D721Med (cell line): Measurements from ENCODE around the gene TPH2.

Source experiments
- DNase-seq: peaks from one replicate; pipeline ENCODE4 v3.0.0; 2011; ENCODE audit warnings: low spot score; ENCODE audit not compliant: insufficient read length
- FAIRE-seq: peaks from 2 replicates; lab custom pipeline; 2011; peaks lifted over from hg19 to GRCh38; lab: Jason Lieb, UNC
- TF ChIP-seq, protein P1 (sequence below): IDR thresholded peaks from 2 replicates; pipeline ENCODE4 v1.5.1; 2012; ENCODE audit warnings: mild to moderate bottlenecking, control low read depth; ENCODE audit not compliant: insufficient read depth; ENCODE audit errors: missing control alignments

TPH2 gene

DNA sequence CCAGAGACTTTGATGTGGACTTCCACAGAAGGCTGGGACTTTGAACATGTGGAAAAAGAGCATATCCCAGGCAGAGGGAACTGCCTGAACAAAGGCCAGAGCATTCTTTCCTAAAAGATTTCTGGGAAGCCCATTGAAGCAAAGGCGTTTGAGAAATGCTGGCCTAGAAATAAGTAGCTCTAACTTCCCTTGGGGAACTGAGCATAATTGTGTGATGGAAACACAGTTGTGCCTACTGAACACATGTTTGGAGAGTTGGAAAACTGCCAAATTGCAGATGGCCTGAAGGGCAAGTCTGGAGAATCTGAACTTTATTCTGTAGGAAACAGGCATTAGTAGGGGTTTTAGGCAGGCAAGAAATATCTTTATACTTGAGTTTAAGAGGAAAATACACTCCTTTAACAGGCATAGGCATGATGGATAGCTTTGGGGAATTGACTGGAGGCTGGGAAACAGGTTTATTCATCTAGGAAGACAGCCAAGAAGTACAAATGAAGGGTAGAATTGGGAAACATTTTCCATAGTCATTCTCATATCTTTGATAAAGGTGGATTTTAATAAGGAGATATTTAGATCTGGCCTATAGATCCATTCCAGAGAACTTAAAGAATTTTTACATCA, 134.1 kb downstream of the TPH2 start:
- TF ChIP-seq, protein P1, sequence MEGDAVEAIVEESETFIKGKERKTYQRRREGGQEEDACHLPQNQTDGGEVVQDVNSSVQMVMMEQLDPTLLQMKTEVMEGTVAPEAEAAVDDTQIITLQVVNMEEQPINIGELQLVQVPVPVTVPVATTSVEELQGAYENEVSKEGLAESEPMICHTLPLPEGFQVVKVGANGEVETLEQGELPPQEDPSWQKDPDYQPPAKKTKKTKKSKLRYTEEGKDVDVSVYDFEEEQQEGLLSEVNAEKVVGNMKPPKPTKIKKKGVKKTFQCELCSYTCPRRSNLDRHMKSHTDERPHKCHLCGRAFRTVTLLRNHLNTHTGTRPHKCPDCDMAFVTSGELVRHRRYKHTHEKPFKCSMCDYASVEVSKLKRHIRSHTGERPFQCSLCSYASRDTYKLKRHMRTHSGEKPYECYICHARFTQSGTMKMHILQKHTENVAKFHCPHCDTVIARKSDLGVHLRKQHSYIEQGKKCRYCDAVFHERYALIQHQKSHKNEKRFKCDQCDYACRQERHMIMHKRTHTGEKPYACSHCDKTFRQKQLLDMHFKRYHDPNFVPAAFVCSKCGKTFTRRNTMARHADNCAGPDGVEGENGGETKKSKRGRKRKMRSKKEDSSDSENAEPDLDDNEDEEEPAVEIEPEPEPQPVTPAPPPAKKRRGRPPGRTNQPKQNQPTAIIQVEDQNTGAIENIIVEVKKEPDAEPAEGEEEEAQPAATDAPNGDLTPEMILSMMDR: no peak
- DNase-seq (no peak), FAIRE-seq (no peak)

DNA sequence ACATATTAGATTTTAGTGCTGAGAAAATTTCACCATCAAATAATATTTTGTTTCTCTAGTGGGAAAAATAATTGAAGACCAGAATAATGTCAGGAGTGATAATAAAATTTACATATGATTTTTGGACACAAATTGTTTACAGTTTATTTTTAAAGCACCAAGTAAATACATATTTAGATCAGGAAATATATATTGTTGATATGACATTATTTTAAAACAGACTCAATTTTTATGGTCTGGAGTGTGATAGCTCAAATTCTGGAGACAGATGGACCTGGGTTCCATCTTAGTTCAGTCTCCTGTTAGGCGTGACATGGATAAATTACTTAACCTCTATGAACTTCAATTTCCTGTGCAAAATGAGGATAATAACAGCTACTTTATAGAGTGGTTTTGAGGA, 135.4 kb downstream of the TPH2 start:
- FAIRE-seq: peak; percentile 84

DNA sequence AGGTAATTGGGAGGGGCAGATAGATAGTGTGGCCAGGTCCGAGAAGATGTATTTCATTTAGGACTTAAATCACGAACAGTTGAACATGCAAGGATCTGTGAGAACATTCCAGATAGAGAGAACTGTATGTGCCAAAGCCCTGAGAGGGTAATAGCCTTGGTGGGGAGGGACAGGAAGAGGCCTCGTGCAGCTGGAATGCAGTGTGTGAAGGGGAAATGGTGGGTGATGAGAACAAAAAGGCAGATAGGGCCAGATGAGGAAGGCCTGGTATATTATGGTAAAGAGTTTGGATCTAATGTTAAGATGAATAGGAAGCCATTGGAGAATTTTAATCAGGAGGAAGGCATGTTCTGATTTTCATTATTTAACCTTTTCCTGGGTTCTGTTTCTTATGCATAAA, 136.3 kb downstream of the TPH2 start:
- FAIRE-seq: no peak
- no peak for DNase-seq
- TF ChIP-seq, protein P1: no peak

More for the DNA sequence above, 135.4 kb downstream of the TPH2 start:
- DNase-seq: no peak
- TF ChIP-seq, protein P1: no peak

DNA sequence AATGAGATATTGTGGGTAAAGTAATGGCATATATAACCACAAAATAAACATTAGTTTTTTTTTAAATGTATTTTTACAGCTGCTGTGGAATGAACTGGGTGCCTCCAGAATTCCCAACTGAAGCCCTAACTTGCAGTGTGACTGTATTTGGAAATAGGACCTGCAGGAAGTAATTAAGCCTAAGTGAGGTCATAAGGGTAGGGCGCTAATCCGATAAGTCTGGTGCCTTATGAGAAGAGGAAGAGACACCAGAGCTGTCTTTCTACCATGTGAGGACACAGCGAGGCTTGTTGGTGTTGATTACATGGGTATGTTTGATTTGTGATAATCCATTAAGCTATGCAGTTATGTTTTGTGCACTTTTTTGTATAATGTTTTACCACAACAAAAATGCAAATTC, 136.8 kb downstream of the TPH2 start:
- TF ChIP-seq, protein P1: no peak
- FAIRE-seq: no peak

DNA sequence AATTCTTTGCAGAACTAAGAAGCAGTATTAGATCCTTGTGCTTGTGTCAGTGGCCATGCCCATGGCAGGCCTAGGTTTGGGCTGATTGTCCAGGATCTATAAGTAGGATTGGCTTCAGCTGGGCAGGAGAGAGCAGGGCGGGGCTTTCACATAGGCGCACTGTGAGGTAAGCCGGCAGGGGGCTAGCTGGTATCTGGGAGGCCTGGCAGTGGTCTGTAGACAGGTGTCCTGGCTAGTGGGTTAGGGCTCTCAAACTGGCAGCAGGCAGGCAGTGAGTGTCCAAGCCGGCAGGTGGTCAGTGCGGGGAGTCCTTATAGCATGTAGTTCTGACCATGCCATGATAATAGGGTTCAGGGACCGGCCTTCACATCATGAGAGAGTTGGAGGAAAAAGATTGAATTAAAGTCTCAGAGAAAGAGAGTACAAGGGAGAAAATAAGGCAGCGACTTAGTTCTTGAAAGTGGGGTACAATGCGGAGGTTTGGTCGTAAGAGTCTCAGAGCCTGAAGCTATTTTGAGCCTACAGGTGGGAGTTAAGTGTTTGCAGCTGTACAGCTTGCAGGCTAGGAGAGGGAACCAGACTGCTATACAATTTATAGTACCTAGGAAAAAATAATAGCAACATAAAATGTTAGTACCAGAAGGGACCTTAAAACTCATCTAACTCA, 137.4 kb downstream of the TPH2 start:
- DNase-seq (no peak), FAIRE-seq (no peak)
- TF ChIP-seq, protein P1: no peak

More for the DNA sequence above, 136.8 kb downstream of the TPH2 start:
- no peak for DNase-seq

DNA sequence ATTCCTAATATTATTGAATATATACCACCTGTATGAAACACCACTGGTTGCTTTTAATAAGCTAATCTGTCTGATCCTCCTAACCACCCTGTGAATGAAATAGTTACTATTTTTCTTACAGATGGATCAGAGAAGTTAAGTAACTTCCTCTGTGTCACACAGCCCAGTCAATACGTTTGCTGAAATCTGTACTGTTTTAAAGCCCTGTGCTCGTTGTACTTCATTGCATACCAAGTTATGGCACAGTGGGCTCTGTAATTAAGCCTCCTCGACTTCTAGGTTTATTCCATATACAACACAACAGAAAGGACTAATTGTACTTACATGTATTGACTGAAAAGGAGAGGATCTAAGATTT, 137.9 kb downstream of the TPH2 start:
- DNase-seq (no peak), FAIRE-seq (no peak)
- TF ChIP-seq, protein P1: no peak

DNA sequence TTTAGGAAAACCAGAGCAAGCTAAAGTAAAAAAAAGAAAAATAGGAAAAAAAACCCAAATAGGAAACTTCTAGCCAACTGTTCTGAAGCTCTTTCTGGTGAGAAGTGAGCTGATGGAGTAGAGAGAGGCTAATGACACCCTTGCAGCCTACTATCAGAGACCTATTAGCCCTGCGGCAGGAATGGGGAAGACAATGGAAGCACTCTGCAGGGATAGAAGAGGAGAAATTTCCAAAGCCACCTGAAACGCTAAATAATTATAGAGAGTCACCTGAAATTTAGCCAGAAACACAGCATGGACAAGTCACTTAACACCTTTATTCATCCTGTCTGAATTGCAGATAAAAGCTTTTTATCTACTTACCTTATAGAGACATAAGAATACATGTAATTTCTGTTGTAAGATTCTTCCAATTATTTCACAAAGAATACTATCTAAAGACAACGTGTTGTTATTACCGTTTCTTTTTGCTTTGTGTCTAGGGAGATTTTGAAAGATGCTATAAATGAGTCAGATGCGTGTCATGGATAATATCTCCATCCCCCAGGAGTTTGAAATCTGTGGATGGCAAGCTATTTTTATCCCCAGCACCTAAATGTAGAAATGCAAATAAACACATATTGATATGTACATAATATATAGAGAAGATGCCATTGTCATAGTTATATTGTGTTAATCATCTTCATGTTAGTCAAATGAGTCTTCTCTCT, 138.6 kb downstream of the TPH2 start:
- TF ChIP-seq, protein P1: no peak
- DNase-seq (no peak), FAIRE-seq (no peak)
